GM18517 (cell line): ENCODE measurements around the gene LCLAT1.
"Not testable (repeated sequence)": the region's sequence is repeated elsewhere in the genome, so short reads cannot be mapped to it uniquely, and the experiment has no call there.

ENCODE experiments used
- ATAC-seq: cut with Tn5 transposase; IDR thresholded peaks from one replicate; pipeline ENCODE4 v1.9.1; 2021; ENCODE audit warnings: mild to moderate bottlenecking, moderate library complexity; ENCODE audit not compliant: unreplicated experiment

The LCLAT1 gene

DNA sequence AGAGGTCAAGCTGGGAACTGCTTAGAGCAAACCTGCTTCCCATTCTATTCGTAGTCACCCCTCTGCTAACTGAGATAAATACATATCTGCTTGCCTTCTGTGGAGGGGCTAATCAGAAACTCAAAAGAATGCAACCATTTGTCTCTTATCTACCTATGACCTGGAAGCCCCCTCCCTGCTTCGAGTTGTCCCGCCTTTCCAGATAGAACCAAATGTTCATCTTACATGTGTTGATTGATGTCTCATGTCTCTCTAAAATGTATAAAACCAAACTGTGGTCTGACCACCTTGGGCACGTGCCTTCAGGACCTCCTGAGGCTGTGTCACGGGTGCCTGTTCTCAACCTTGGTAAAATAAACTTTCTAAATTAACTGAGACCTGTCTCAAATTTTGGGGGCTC lies 66.6 kb downstream of the LCLAT1 start:
- ATAC-seq: not testable (repeated sequence)

DNA sequence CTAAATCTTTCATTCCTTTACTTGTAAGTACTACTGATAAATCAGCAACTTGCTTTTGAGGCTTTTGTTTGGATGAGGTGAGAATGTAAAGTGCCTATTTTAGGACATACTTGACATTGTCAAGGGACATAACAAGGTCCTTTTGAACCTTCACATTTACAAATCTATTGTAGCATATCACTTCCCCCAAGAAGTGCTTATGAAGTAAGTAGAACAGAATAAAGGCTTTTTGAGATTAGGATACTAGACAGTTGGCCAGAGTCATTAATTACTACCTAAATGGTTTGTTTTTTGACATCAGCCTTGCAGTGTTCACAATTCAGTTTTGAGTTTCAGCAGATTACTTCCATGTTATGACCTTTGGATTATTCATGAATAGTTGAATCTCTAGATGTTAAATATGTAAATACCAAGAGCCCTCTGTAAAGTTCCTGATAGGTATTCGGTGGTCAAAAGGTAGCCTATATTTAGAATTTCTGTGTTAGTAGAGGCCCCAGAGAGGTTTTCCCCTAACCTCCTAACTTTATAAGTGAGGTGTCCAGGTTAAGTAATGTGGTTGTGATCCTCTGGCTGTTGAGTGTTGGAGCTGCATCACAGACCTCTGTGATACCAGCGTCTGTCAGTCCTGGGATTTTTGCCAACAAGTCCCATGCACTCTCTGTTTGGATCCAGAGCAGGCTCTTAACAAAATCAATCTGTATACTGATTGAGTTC lies 67.2 kb downstream of the LCLAT1 start:
- no peak for ATAC-seq

DNA sequence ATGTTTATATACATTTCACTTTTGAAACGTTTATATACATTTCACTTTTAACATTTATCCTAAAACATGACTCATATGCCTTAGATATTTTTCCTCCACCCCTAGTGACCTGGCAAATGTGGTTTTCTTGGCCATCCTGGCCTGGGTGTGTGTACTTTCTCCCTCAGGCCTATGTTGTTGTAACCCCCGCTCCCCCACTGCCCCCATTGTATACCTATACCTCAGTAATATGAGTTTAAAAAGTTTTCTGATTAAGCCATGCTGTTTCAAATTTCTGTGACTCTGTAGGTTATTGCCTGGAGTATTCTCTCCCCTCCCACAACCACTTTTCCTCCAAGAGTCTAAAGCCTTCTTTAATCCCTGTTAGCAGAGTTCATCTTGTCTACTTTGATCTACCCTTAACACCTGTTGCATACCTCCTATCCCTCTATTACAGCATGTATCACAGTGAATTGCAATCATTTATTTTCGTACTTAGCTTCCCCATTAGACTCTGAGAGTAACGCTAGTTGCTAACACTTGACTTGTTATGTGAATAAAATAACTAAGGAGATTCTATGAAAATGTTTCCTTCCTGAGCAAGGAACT lies 67.9 kb downstream of the LCLAT1 start:
- no peak for ATAC-seq

DNA sequence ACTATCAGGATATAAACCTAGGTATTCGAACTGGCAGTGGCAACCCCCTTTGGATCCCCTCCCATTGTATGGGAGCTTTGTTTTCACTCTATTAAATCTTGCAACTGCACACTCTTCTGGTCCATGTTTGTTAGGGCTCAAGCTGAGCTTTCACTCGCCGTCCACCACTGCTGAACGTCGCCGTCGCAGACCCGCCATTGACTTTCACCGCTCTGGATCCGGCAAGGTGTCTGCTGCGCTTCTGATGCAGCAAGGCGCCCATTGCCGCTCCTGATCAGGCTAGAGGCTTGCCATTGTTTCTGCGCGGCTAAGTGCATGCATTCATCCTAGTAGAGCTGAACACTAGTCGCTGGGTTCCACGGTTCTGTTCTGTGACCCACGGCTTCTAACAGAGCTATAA lies 69.1 kb downstream of the LCLAT1 start:
- ATAC-seq: no peak

DNA sequence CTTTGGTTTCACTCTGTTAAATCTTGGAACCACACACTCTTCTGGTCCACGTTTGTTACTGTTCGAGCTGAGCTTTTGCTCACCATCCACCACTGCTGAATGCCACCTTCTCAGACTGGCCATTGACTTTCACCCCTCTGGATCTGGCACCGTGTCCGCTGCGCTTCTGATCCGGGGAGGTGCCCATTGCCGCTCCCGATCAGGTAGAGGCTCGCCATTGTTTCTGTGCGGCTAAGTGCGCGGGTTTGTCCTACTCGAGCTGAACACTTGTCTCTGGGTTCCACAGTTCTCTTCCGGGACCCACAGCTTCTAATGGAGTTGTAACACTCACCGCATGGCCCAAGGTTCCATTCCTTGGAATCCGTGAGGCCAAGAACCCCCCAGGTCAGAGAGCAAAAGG lies 72.8 kb downstream of the LCLAT1 start:
- ATAC-seq: no peak

DNA sequence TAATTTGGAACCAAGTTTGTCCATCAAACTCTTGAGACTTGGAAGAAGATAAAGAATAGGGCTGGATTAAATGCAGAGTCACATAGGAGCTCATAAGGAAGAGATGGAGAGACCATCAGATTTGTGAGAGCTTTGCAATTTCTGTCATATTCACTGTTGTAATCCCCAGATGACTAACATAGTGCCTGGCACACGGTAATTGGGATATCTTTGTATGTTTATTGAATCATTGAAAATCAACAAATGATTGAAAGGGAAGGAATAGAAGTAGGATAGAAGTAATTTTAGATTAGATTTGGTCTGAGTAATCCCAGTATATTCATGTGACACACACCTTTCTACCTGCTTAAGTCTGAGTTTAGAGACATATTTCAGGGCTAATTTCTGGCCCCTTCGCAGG lies 75.4 kb downstream of the LCLAT1 start:
- ATAC-seq: no peak

DNA sequence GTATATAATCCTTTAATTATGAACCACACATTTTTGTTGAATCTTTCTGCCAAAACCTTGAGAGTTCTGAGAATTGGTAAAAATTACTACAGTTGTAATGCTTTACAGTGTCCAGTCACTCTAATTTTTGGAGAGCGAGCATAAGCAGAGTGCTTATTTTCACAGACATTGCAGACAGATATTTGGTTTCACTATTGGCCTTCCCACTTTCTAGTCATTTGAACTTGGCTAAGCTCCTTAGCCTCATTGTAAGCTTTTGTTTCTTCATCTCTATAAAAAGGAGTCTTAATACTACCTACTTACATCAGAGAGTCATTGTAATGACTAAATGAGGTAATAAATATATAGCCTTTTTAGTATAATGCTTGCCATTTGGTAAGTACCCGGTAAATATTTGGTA lies 80.4 kb downstream of the LCLAT1 start:
- ATAC-seq: no peak

DNA sequence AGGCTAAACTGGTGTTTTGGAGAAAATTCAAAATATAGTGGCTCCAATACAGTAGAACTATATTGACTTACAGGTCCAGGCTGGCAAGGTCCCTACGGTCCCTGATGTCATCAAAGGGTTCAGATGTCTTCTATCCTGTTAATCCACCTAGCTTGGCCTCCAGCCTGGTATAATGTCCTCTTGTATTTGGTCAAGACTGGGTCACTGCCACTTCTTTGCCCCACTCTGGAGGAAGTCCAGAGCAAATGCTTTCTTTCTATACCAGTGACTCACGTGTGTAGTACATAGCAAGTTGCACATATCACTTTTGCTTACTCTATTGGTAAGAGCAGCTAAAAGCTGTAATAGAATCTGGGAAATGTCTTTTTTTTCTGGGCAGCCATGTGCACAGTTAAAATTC lies 80.8 kb downstream of the LCLAT1 start:
- no peak for ATAC-seq

DNA sequence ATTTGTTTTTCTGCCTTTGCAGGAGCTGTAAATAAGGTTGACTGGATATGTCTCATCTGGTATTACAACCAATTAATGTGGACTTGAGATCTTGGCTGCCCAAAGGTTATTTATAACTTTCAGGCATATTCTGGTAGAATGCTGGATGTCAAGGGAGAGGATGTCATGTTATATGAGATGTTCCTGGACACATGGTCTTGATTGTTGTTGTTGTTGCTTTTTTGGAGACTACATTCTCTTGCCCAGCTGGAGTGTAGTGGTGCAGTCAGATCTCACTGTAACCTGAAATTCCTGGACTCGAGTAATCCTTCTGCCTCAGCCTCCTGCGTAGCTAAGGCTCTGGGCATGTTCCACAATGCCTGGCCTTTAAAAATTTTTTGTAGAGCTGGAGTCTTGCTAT lies 83.3 kb downstream of the LCLAT1 start:
- ATAC-seq: no peak

DNA sequence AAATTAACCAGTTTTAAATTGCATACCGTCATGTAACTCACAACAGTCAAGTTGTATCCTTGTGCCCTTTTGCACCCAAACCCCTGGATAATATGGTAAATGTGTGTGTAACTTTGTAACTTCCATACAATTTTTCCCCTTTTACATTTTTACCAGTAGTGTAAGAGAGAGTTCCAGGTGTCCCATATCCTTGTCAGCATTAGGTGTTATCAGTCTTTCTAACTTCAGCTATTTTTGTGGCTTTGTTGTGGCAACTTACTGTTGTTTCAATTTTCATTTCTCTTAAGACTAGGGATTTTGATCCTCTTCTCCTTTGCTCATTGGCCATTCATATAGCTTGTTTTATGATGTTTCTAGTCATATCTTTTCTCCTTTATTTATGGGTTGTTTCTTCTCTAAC lies 94.6 kb downstream of the LCLAT1 start:
- no peak for ATAC-seq

DNA sequence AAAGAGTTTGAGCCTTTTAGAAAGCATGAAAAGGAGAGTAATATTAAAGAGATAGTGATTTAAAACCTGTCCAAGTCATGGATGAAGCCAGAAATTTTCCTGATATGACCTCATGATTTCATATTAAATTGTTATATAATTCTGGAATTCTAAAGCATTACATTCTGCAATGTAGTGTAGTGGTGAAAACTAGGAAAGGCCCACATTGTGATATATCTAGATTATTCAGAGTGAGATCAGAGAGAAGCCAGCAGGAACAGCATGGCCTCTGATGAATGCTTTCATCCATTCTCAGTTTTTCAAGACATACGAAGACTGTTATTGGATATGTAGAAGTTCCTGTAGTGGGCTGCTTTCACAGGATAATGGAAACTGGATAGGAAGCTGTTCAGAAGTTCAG lies 98.8 kb downstream of the LCLAT1 start:
- ATAC-seq: no peak

DNA sequence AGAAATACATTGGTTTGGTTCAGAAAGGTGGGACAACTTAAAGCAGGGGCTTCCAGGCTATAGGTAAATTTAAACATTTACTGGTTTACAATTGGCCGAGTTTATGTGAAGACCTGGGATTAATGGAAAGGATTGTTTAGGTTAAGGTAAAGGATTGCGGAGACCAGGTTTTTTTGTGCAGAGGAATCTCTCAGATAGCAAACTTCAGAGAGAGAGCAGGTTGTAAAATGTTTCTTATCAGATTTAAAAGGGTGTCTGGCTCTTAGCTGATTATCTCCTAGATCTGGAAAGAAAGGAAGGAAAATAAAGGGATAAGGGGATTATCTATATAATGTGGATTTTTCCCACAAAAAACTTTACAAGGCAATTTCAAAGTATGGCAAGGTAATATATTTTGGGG lies 101.3 kb downstream of the LCLAT1 start:
- ATAC-seq: no peak

DNA sequence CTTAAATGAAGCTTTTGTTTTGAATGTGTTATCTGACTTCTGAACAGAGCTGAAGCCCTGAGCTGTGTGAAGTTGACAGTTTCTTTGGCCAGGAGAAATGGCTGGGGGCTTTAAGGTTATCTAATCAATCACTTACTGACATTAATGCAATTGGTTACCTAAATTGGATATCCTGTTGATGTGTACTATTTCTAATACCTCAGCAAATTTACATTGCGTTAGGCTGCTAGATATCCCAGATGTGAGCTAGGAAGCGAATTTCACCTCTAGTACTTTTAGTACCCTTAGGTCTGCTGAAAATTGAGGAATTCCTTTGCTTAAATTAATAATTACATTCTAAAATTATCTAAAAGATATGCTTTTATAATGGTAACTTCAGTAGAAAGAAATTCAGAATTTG lies 102.0 kb downstream of the LCLAT1 start:
- ATAC-seq: no peak

DNA sequence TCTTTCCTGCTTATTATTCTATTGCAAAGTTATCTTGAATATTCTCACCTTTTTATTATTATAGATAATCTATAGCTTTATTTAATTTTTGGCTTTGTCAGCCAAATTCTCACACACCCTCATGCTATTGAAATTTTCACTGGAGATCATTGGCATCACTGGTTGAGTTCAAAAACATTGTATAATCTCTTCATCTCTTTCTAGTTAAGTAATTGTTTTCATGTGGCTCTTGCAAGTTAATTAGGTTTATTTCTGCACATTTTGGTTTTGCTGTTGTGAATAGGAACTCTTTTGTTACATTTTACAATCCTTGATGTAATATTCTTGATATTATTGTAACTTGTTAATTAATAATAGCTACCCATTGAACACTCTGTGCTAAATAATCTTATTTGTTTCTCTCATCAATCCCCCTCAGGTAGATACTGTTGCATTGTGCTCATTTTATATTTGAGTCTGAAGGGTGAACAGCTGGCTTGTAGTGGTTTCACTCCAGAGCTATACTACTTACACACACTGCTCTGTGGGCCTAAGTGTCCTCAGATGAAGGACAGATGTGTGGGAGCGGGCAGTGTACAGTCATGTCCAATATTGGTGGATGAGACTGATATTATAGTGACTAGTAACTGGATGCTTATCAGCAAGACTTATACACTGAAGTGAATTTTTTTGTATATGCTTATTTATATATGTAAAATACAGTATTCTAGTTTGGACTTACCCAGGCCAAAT lies 112.7 kb downstream of the LCLAT1 start:
- no peak for ATAC-seq

DNA sequence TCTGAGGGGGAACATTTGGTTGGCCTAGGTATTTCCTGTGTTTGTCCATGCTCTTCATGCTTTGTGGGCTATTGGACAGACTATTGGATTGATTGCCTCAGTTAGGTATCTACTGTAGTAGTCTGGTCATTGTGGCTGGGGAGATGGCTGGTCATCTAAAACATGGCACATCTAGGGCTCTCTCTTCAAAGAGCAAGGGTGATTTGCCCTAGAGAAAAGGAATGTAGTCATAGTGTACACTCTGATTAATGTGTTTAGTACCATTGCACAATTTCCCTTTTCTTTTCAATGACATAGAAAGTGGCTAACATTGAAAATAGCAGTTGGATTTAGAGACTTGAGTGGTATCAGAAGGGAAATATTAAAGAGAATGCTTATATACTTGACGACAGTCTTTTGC lies 114.3 kb downstream of the LCLAT1 start:
- ATAC-seq: no peak

DNA sequence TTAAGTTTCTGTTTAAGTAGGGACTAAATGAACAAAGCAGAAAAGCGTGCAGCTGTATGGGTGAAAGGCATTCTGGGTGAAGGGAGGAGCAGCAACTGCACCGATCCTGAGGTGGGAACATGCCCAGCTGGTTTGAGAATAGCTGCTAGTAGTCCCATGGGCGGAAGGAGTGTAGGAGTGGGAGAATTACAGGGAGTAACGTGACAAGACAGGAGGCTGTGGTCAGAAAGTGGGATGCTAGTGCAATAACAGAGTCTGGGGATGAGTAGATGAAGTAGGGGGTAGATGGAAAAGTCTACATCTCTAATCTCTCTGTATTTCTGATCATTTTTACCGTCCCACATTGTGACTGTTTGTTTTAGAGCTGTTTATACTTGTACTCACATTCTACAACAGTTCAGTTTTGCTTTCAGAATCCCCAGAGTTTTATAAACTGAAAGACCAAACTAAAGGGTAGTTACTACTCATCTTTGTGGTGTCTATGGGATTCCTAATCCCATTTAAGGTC lies 118.9 kb downstream of the LCLAT1 start:
- no peak for ATAC-seq

DNA sequence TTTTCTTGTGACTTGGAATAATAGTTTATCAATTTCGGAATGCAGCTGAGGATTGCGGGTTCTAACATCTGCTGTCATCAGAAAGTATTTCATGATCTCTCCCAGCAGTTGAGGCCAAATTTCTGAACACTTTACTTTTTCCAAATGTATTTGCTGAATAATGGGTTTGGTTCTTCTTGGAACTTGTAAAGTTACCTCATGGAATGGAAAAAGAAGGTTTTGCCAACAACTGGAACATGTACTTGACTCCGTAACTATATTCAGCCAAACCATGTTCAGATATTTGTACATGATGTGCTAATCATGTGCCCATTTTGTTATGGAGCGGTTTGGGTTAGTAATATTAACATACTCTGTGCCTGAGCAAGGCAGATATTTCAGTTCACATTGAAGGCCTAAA lies 119.6 kb downstream of the LCLAT1 start:
- ATAC-seq: no peak

DNA sequence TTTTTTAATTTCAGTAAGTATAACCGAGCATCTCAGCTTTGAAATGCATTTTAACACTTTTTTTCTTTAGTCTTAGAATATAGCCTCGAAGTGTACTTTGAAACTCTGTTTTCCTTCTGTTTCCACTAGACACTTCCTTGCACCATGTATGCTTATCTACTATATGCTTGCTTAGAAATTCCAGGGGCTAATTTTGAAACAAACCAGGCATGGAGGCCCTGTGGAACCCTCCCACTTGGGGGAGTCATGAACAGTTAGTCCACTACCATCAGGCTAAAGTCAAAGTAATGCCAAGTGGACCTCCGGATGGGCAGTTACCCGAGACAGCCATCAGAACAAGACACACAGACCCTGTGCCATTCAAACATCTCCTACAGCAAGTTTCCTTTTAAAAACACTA lies 120.3 kb downstream of the LCLAT1 start:
- no peak for ATAC-seq

DNA sequence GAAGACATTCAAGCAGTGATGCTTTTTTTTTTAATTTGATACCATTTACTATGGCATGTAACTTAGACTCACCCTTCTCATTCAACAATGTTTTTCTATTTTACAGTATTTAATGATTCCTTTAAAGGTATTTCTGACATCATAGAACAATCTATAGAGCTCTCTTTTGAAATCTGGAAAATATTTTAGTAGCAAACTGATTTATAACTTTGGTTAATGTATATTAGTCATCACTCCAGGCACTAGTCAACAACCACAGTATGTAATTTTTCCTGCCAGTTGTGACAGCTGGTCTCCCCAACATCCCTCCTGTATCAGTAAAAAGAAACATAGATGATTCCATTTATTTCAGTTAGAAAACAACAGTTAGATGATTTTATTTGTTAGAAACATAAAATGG lies 122.9 kb downstream of the LCLAT1 start:
- ATAC-seq: no peak

DNA sequence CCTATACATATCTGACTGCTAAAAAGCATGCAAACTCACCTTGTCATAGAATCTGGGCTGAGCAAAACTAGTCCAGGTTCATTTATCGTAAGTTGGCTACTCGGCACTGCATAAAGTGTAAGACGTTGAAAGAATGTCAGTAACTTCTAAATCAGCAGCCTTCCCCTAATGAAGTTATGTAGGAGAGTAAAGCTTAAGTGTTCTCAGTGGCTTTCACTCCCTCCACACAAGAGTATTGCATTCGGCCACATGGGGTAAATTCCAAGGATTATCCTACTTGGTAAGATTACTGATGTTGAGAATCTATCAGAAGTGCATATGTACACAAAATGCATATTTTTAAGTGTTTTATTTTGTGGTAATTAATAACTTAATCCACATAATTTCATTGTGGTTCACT lies 130.1 kb downstream of the LCLAT1 start:
- ATAC-seq: no peak

DNA sequence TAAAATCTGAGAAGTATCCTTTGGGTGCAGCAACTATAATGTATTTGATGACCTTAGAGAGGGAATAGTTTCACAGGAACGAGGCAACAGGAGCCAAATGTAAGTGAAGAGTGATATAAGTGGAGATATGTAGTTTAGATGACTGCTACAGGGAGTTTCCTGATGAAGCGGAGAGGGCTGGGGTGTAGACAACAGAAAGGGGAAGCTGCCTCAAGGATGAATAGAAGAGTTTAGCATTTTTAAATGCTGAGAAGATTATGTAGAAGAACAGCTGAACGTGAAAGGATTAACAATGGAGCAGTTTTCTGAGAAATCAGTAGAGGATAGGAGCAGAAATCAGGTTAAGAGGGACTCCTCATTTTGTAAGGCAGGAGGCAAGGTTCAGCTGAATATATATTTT lies 133.3 kb downstream of the LCLAT1 start:
- ATAC-seq: no peak

DNA sequence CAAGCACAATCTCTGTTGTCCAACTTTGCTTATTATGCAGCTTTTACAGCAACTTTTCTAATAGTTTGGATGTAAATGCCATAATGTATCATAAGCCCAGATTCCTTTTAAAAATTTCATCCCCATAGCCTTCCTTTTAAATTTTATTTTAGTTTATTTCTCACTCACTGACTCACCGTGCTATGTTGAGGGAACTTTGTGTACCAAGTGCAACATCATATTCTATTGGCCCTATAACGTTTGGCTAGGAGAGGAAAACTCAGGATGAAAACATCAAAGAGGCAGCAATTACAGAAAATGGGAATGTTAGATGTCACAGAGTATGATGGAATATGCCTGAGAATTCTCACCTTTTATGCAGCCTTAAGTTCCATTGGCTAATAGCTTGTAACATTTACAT lies 135.5 kb downstream of the LCLAT1 start:
- no peak for ATAC-seq
